WTC11 (cell line): ENCODE results near the gene NOM1. TPM values are rescaled to one million over a fixed set of nuclear protein-coding genes. Genes with fewer than 3 reads are reported as not detected.

Source experiments
- ATAC-seq: fragments of 200-7000 bp; cut with Tn5 transposase; 2 replicates; pipeline ENCODE4 v1.10.0; 2021; ENCODE audit warnings: mild to moderate bottlenecking, moderate library complexity
- CTCF ChIA-PET: fragments of 300-600 bp; sonication (Branson Sonifier 250); formaldehyde crosslinking; loops from one replicate; lab custom pipeline; 2021; ENCODE audit warnings: antibody characterized with exemption; lab: Charles Lee
- POLR2A ChIA-PET: fragments of 350-600 bp; sonication (Branson Sonifier 250); formaldehyde crosslinking; loops from one replicate; lab custom pipeline; 2021; ENCODE audit warnings: antibody characterized with exemption; lab: Charles Lee
- DNase-seq: peaks from one replicate; pipeline ENCODE4 v3.0.0; 2021; ENCODE audit warnings: low spot score
- H3K27ac Mint-ChIP-seq: 2 replicates; pipeline ENCODE4 v1.8.0; 2021; ENCODE audit warnings: mixed read lengths
- H3K27me3 Mint-ChIP-seq: 2 replicates; pipeline ENCODE4 v1.8.0; 2021; ENCODE audit warnings: low read depth, mild to moderate bottlenecking, moderate library complexity, mixed read lengths
- H3K36me3 Mint-ChIP-seq: 2 replicates; pipeline ENCODE4 v1.8.0; 2021; ENCODE audit warnings: mixed read lengths
- H3K4me1 Mint-ChIP-seq: 2 replicates; pipeline ENCODE4 v1.8.0; 2022; ENCODE audit warnings: mixed read lengths
- H3K4me3 Mint-ChIP-seq: 2 replicates; pipeline ENCODE4 v1.8.0; 2021; ENCODE audit warnings: mild to moderate bottlenecking, moderate library complexity, mixed read lengths
- H3K9me3 Mint-ChIP-seq: 2 replicates; pipeline ENCODE4 v1.8.0; 2021; ENCODE audit warnings: mixed read lengths
- ATF2 ChIP-seq: sonication (generic); formaldehyde crosslinking; IDR thresholded peaks from 2 replicates; pipeline ENCODE4 v1.8.1; 2022; ENCODE audit warnings: low read depth, missing genetic modification reagents, borderline replicate concordance
- FOXK1 ChIP-seq: sonication (generic); formaldehyde crosslinking; IDR thresholded peaks from 2 replicates; pipeline ENCODE4 v1.8.0; 2022; ENCODE audit warnings: mild to moderate bottlenecking, moderate library complexity, missing genetic modification reagents
- FOXP1 ChIP-seq: sonication (generic); formaldehyde crosslinking; IDR thresholded peaks from 2 replicates; pipeline ENCODE4 v1.8.0; 2022; ENCODE audit warnings: missing genetic modification reagents, mild to moderate bottlenecking, moderate library complexity, borderline replicate concordance
- FOXP4 ChIP-seq: sonication (generic); formaldehyde crosslinking; IDR thresholded peaks from 2 replicates; pipeline ENCODE4 v1.8.0; 2022; ENCODE audit warnings: mild to moderate bottlenecking, missing genetic modification reagents
- GABPB1 ChIP-seq: sonication (generic); formaldehyde crosslinking; IDR thresholded peaks from 2 replicates; pipeline ENCODE4 v1.8.1; 2023; ENCODE audit warnings: mild to moderate bottlenecking, missing genetic modification reagents
- RELA ChIP-seq: sonication (generic); formaldehyde crosslinking; IDR thresholded peaks from 2 replicates; pipeline ENCODE4 v1.8.1; 2022; ENCODE audit warnings: missing genetic modification reagents, mild to moderate bottlenecking, borderline replicate concordance
- ZBTB43 ChIP-seq: sonication (generic); formaldehyde crosslinking; IDR thresholded peaks from 2 replicates; pipeline ENCODE4 v1.8.1; 2023; ENCODE audit warnings: mild to moderate bottlenecking, missing genetic modification reagents
- total RNA-seq: library from RNA; stranded (reverse); gene quantifications from 3 replicates; pipeline ENCODE4 v1.2.3, GENCODE V29; 2021
- TF ChIP-seq, protein P1 (sequence below): fragments of 250-450 bp; sonication (Bioruptor Pico); IDR thresholded peaks from 2 replicates; pipeline ENCODE4 v1.9.0; 2021; ENCODE audit warnings: moderate library complexity, mild to moderate bottlenecking, inconsistent platforms, borderline replicate concordance
- TF ChIP-seq, protein P2 (sequence below): fragments of 250-450 bp; sonication (Bioruptor Pico); conservative IDR thresholded peaks from 2 replicates; pipeline ENCODE4 v1.9.0; 2021; ENCODE audit warnings: mild to moderate bottlenecking
- TF ChIP-seq, protein P3 (sequence below): sonication (generic); formaldehyde crosslinking; IDR thresholded peaks from 2 replicates; pipeline ENCODE4 v1.8.1; 2023; ENCODE audit warnings: mild to moderate bottlenecking, missing genetic modification reagents, borderline replicate concordance
- TF ChIP-seq, protein P4 (sequence below): sonication (generic); formaldehyde crosslinking; IDR thresholded peaks from 2 replicates; pipeline ENCODE4 v1.8.1; 2022; ENCODE audit warnings: mild to moderate bottlenecking, moderate library complexity, missing genetic modification reagents

NOM1 gene
- total RNA-seq, 1 experiment from 2014 or later, result 38.5 TPM

- Mint-ChIP-seq H3K36me3 (no peaks in the 10 kb centered on the region), H3K4me1 (peaks cover 35% of the 10 kb centered on the region), H3K27me3 (peaks cover 99% of the 10 kb centered on the region), H3K27ac (no peak overlapping the region), H3K9me3 (no peaks in the 10 kb centered on the region), H3K4me3 (peak overlapping the region; percentile 54)
- POLR2A ChIA-PET, result interaction anchor here (0.6 kb wide), 1 partner anchor 107 kb away, joined by 3 read pairs; no protein-coding TSS in a partner anchor
- DNase-seq (no peak), ATAC-seq (no peak)
- TF ChIP-seq GABPB1 (peak; percentile 53; the same call in 1 of the 2 replicates), FOXP4 (CRISPR knock-in tag) (no peak)
- CTCF ChIA-PET, result interaction anchor here (0.6 to 1.0 kb wide), 2 partner anchors 14 to 19 kb away, joined by 3 to 4 read pairs; no protein-coding TSS in a partner anchor
These were observed 51.5 kb downstream of the NOM1 start for GRCh38 chr7:157000741-157001653.

GRCh38 chr7:157001920-157002818 is 52.7 kb downstream of the NOM1 start:
- no peak for ATAC-seq
- H3K9me3 Mint-ChIP-seq, result no peaks in the 10 kb centered on the region
- peak overlapping the region; percentile 31 for H3K4me3 Mint-ChIP-seq
- H3K27ac Mint-ChIP-seq, result no peak overlapping the region
- TF ChIP-seq ATF2 (CRISPR knock-in tag) (no peak), FOXK1 (no peak), FOXP1 (CRISPR knock-in tag) (no peak)
- TF ChIP-seq, all 79 proteins: peak for 0
- no peak for DNase-seq
- no peaks in the 10 kb centered on the region for H3K36me3 Mint-ChIP-seq
- POLR2A ChIA-PET, result no interaction called here
- H3K4me1 Mint-ChIP-seq, result peaks cover 37% of the 10 kb centered on the region
- CTCF ChIA-PET, result interaction anchor here (1.1 to 1.9 kb wide), 2 partner anchors 15 to 17 kb away, joined by 3 to 5 read pairs; no protein-coding TSS in a partner anchor
- peaks cover 99% of the 10 kb centered on the region for H3K27me3 Mint-ChIP-seq

- peak; percentile 64 for DNase-seq
- CTCF ChIA-PET, result interaction anchor here (1.0 to 1.9 kb wide), 3 partner anchors 15 to 53 kb away, joined by 3 to 5 read pairs (median 5); partner anchors contain the start of gene NOM1
- TF ChIP-seq RELA (no peak), ZBTB43 (no peak)
- TF ChIP-seq, protein P1, sequence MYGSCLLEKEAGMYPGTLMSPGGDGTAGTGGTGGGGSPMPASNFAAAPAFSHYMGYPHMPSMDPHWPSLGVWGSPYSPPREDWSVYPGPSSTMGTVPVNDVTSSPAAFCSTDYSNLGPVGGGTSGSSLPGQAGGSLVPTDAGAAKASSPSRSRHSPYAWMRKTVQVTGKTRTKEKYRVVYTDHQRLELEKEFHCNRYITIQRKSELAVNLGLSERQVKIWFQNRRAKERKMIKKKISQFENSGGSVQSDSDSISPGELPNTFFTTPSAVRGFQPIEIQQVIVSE, result no peak
- TF ChIP-seq, protein P2, sequence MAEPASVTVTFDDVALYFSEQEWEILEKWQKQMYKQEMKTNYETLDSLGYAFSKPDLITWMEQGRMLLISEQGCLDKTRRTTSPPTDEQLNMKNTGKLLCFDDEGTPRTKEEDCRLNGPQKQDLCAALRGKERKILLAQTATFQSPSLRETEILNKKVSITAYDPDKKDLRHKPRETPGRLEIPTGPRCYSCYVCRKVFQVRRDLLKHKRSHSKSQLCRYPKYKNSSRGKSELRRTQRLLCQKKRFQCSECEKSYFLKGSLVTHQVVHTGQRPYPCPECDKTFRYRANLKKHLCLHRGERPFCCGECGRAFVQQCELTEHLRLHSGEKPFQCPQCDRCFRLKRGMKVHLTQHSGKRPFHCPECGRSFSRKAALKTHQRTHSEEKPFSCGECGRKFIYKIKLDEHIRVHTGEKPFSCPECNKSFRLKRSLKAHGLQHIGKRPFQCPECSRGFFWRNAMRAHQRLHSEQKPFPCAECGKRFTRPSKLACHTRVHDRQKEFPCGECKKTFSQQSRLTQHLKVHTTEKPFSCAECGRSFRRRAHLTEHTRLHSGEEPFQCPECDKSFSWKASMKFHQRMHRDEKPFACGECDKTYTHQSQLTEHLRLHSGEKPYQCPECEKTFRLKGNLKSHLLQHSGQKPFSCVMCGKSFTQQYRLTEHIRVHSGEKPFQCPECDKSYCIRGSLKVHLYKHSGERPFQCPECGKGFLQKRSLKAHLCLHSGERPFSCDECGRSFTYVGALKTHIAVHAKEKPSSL (CRISPR knock-in tag), result no peak
- TF ChIP-seq, protein P3, sequence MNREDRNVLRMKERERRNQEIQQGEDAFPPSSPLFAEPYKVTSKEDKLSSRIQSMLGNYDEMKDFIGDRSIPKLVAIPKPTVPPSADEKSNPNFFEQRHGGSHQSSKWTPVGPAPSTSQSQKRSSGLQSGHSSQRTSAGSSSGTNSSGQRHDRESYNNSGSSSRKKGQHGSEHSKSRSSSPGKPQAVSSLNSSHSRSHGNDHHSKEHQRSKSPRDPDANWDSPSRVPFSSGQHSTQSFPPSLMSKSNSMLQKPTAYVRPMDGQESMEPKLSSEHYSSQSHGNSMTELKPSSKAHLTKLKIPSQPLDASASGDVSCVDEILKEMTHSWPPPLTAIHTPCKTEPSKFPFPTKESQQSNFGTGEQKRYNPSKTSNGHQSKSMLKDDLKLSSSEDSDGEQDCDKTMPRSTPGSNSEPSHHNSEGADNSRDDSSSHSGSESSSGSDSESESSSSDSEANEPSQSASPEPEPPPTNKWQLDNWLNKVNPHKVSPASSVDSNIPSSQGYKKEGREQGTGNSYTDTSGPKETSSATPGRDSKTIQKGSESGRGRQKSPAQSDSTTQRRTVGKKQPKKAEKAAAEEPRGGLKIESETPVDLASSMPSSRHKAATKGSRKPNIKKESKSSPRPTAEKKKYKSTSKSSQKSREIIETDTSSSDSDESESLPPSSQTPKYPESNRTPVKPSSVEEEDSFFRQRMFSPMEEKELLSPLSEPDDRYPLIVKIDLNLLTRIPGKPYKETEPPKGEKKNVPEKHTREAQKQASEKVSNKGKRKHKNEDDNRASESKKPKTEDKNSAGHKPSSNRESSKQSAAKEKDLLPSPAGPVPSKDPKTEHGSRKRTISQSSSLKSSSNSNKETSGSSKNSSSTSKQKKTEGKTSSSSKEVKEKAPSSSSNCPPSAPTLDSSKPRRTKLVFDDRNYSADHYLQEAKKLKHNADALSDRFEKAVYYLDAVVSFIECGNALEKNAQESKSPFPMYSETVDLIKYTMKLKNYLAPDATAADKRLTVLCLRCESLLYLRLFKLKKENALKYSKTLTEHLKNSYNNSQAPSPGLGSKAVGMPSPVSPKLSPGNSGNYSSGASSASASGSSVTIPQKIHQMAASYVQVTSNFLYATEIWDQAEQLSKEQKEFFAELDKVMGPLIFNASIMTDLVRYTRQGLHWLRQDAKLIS (CRISPR knock-in tag), result no peak
- TF ChIP-seq, protein P4, sequence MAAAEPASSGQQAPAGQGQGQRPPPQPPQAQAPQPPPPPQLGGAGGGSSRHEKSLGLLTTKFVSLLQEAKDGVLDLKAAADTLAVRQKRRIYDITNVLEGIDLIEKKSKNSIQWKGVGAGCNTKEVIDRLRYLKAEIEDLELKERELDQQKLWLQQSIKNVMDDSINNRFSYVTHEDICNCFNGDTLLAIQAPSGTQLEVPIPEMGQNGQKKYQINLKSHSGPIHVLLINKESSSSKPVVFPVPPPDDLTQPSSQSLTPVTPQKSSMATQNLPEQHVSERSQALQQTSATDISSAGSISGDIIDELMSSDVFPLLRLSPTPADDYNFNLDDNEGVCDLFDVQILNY, result no peak
These were observed 53.4 kb downstream of the NOM1 start for GRCh38 chr7:157002819-157003421.

More at GRCh38 chr7:157002819-157003421, 53.4 kb downstream of the NOM1 start:
- POLR2A ChIA-PET, result interaction anchor here (0.5 kb wide), 1 partner anchor 125 kb away, joined by 4 read pairs; no protein-coding TSS in a partner anchor
- Mint-ChIP-seq H3K27me3 (peaks cover 99% of the 10 kb centered on the region), H3K27ac (no peak overlapping the region), H3K36me3 (no peaks in the 10 kb centered on the region), H3K4me1 (peaks cover 44% of the 10 kb centered on the region), H3K9me3 (no peaks in the 10 kb centered on the region), H3K4me3 (no peak overlapping the region)
- ATAC-seq, result no peak
